GM18511 (cell line): ENCODE measurements around the gene PRKAB2.
A peak's percentile ranks its signal among the peaks of the same experiment; 100 is the strongest.
"Not testable (repeated sequence)": the region's sequence is repeated elsewhere in the genome, so short reads cannot be mapped to it uniquely, and the experiment has no call there.

Source experiments
- ATAC-seq: cut with Tn5 transposase; IDR thresholded peaks from one replicate; pipeline ENCODE4 v1.9.1; 2021; ENCODE audit warnings: mild to moderate bottlenecking, moderate library complexity; ENCODE audit not compliant: unreplicated experiment

Gene PRKAB2

GRCh38 chr1:147172168-147173016 is at the start of gene PRKAB2:
PRKAB2 (minus strand) TSS chr1:147172470; CDS start chr1:147172144, 326 bp downstream.
- ATAC-seq = peak; percentile 86

GRCh38 chr1:147218606-147219005 is 46.3 kb upstream of the PRKAB2 start:
- no peak for ATAC-seq

GRCh38 chr1:147217141-147217540 is 44.9 kb upstream of the PRKAB2 start:
- no peak for ATAC-seq

DNA sequence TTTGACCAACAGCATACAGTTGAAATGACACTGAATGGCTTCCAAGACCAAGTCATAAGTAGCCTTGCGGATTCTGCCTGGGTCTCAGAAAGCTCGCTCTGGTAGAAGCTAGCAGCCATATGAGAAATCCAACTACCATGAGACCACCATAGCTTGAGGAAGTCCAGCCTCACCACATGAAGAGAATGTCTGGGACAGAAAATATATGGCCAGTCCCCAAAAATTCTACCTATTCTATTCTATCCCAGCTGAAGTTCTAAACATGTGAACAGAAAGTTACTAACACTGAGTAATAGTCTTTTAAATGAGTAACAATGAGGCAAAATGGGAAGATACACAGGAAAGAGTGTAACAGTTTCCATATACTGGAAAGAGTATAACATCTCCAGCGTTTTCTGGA is 43.9 kb upstream of the PRKAB2 start:
- ATAC-seq = no peak

- ATAC-seq = no peak
These were observed 43.3 kb upstream of the PRKAB2 start for GRCh38 chr1:147215540-147215916.

GRCh38 chr1:147214842-147215539 is 42.7 kb upstream of the PRKAB2 start:
- no peak for ATAC-seq

- no peak for ATAC-seq
These were observed 42.1 kb upstream of the PRKAB2 start for GRCh38 chr1:147214325-147214724.

DNA sequence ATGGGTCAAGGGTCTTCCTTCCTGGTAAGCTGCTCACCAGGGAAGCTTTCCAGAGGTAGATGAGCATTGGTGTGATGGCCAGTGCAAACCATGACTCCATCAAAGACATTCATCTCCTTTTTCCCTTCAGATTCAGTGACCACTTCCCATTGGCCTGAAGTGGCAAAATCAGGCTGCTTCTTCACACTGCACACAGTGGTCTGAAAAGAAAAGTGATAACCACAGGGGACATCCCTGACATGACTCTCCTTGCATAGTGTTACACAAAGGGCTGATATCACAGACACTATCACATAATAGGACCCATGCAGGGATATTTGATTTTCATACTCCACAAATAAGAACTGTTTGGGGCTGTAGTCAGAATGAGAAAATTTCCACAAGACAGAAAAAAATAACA is 41.0 kb upstream of the PRKAB2 start:
- no peak for ATAC-seq

- no peak for ATAC-seq
These were observed 39.3 kb upstream of the PRKAB2 start for GRCh38 chr1:147211577-147211976.

DNA sequence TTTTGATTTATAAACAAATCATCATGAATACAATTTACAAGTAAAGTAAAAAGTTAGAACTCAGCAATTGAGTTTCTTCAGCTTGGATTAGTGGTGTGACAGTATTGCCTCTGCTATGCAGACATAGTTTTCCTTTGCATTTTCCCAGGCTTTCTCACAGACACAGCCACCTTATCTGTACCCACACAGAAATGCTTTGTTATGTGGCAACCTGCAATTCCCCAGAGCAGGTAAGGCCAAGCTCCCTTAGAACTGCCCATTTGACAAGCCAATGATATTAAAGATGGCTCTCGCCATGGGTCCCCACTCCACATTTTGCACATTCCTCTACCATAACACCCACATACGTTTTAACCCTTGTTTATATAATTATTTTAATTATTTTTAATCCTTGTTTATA is 38.7 kb upstream of the PRKAB2 start:
- ATAC-seq = no peak

DNA sequence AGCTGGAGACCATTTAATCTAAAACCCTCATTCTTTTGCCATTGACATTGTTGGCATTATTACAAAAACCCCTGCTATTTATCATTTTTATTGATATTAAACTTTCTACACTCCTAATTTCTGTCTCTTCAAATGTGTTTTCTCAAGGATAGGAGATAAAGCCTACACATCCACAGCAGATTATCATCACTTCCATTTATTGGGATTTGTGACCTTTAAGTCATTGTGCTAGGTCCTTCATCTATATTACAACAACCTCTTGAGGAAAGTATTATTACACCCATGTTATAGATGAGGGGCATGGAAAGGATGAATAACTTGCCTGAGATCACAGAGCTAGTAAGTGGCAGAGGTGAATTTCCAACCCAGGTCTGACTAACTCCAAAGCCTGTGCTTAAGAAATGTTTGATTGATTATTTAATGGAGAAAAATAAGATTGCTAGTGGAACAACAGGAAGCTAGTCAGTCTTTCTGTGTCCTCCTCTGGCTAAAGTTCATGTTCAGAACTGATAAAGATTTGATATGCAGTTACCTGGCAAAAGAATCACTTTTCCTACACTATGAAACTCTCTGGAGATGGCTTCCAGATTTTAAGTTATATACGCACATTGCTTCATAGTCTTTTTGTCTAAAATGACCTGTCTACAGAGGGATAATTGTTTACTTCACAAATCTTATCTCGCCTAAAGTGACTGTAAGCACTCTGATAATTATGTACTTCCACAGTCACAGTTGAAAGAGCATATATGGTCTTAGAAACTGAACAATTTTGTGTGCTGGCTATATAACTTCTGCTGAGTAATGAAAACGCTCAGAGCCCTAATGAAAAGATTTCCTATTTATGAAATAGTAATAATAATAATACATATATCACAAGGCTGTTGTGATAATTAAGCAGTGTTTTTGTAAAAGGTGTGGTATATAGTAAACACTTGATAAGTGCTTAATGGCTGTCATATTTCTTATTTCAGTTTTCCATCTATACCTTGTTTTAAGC is 37.9 kb upstream of the PRKAB2 start:
- ATAC-seq = no peak

- ATAC-seq = no peak
These were observed 36.3 kb upstream of the PRKAB2 start for GRCh38 chr1:147208619-147209018.

DNA sequence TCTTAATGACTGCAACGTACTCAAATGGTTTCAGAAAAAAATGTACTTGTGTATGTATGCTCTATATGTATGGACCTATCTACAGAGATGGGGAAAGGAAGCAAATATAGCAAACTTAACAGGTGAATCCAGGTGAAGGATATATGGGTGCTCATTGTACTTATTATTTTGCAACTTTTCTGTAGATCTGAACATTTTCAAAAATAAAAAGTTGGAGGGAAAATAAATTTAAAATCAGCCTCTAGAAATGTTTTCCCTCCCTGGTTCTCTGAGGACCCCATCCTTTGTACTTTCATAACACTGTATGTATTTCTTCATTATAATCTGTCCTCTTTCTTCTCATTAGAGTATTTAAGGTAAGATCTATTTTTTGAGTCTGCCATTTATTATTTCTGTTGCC is 34.9 kb upstream of the PRKAB2 start:
- no peak for ATAC-seq

GRCh38 chr1:147204080-147204479 is 31.8 kb upstream of the PRKAB2 start:
- ATAC-seq = no peak

DNA sequence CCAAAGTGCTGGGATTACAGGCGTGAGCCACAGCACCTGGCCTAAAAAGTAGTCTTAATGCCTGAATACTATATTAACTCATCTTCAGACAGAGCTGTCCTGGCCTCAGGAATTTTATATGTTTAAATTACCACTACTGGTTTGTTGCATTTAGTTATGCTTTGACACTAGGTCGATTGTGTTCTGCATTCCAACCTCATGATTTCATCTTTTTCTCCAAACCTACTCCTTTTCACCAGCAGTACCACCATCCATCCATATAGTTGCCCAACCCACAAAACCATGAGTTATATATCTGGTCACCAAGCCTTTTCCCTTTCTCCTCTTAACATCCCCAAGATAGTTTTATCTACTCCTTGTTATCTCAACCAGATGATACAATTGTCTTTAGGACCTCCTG is 30.3 kb upstream of the PRKAB2 start:
- no peak for ATAC-seq

DNA sequence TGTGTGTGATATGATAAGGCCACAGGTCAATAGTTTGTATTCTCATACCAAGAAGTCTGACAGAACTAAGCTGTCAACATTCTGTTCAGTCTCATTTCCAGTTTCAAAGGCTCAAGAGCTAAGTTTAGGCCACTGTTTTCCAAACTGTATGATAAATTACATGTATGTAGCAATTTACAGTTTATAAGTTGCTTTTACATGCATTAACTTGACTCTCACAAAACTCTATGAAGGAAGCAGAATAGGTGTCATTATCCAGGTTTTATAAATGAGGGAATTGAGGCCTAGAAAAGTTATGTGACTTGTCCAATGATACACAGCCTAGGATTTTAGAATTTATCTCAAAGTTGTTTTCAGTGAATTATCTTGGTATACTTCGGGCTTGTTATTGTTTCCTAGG is 29.5 kb upstream of the PRKAB2 start:
- no peak for ATAC-seq

GRCh38 chr1:147201276-147201675 is 29.0 kb upstream of the PRKAB2 start:
- ATAC-seq = no peak

GRCh38 chr1:147197324-147197723 is 25.1 kb upstream of the PRKAB2 start:
- not testable (repeated sequence) for ATAC-seq

DNA sequence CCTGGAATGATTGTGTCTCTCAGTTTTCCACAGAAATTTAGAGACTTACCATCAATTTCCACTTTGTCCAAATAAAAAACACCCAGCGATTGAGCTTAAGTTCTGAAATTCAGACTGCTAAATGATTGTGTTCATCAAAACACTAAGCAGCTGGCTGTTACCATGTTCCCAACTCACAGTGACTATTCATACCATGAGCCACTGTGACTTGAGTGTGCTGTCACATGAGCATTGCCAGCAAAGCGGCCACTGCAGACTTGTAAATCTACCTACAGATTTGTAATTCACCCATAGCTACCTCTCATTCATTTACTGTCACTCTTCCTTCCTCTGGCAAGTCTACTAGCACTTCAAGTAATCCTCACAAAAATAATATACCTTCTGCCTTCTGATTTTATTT is 17.2 kb upstream of the PRKAB2 start:
- ATAC-seq = no peak

DNA sequence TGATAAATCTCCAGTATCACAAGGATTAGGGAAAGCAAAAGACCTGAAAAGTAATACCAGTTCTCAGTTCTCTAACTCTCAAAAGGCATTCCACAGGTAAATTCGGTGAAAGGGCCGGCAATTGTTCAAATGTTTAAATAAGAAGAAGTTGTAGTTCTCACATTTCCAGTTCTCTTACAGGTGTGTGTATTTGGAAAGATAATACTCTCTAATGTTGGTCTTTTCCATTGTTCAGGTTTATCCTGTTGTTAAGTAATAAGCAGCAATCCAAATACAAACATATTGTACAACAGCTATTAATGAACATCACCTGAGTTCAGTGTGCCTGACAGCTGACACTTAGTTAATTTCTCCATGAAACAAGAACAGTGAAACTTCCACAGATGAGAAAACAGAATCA is 13.2 kb upstream of the PRKAB2 start:
- no peak for ATAC-seq
